Heart left ventricle (tissue), 13 donors: Measurements from ENCODE around the gene COMMD10.

ENCODE experiments used
- POLR2A ChIP-seq, 2 donors: fragments of 450-650 bp; IDR thresholded peaks; one replicate each; pipeline ENCODE4 v1.6.1; 2017; ENCODE audit warnings: antibody characterized with exemption in 2 of 2, mild to moderate bottlenecking in 2 of 2, moderate library complexity in 2 of 2
- TF ChIP-seq, protein P1 (sequence below), 12 donors: fragments of 200-600 bp; sonication (generic) in 4 of 12; IDR thresholded peaks; one replicate each; pipeline versions ENCODE4 v1.5.0 to v1.8.0; 2018 to 2022; ENCODE audit warnings: antibody characterized with exemption in 12 of 12, mild to moderate bottlenecking in 5 of 12
- donor health status: ischemic (EF 13 %, LVEDD 7.1; RV severe dilation, severe dysfunction).
- donor health status: DM: no; HTN: yes; CAD: no.
- donor health status: DM: no; HTN: no; CAD: no.
- donor health status: ischemic (EF 25% LVEDD 6.9; RV normal size, moderate dysfunction).
- donor health status: ischemic (EF 25% LVEDD 5.7; RV mildly dilated, moderate dysfunction).
- donor health status: ischemic (EF 35%, LVEDD 5.7; RV mildly dilated, moderate dysfunction).
- donor health status: nonischemic (EF 11% LVEDD 7.7; RV severe dilation, severe dysfunction).
- donor health status: DM: yes; HTN: yes; CAD: no.
- donor health status: PGD.
- donor health status: ischemic (EF 29% LVEDD 5.4; RV normal size, mild dysfunction).
- donor health status: nonischemic (EF 23%, LVEDD 6.1; RV moderate dilation, normal function).

DNA sequence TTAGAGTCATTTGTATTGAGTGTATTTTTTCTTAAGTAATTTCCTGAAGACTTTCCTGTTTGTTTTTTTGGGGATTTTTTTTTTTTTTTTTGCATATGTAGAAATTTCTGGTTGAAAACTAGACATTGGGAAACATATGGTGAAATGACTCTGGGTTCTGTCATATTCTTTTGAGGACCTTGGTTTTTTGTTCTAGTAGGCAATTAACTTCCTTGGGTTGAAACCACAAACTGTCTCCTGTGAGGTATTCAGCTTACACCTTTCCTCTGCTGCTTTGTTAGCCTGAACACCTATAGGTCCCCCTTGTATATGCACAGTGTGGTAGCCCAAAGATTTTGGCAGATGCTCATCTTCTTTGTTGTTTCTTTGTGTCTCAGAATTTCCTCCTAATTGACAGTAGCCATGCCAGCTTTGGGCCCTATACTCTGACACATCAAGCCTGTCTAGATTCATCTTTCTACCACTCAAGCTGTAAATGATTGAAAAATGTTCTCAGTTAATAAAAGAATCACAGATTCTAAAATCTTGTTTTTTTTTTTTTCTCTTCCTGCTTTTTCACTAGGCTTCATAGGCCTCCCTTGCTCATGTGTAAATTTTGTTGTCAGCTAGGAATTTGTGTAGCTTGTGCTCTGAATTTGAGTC is 140.6 kb downstream of the COMMD10 start:
- no peak for TF ChIP-seq POLR2A (IDR thresholded peaks at IDR 0.05)
- TF ChIP-seq, protein P1, sequence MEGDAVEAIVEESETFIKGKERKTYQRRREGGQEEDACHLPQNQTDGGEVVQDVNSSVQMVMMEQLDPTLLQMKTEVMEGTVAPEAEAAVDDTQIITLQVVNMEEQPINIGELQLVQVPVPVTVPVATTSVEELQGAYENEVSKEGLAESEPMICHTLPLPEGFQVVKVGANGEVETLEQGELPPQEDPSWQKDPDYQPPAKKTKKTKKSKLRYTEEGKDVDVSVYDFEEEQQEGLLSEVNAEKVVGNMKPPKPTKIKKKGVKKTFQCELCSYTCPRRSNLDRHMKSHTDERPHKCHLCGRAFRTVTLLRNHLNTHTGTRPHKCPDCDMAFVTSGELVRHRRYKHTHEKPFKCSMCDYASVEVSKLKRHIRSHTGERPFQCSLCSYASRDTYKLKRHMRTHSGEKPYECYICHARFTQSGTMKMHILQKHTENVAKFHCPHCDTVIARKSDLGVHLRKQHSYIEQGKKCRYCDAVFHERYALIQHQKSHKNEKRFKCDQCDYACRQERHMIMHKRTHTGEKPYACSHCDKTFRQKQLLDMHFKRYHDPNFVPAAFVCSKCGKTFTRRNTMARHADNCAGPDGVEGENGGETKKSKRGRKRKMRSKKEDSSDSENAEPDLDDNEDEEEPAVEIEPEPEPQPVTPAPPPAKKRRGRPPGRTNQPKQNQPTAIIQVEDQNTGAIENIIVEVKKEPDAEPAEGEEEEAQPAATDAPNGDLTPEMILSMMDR (IDR thresholded peaks at IDR 0.05): no peak
